ENCODE measurements around the gene HAUS3.

Gene HAUS3

DNA sequence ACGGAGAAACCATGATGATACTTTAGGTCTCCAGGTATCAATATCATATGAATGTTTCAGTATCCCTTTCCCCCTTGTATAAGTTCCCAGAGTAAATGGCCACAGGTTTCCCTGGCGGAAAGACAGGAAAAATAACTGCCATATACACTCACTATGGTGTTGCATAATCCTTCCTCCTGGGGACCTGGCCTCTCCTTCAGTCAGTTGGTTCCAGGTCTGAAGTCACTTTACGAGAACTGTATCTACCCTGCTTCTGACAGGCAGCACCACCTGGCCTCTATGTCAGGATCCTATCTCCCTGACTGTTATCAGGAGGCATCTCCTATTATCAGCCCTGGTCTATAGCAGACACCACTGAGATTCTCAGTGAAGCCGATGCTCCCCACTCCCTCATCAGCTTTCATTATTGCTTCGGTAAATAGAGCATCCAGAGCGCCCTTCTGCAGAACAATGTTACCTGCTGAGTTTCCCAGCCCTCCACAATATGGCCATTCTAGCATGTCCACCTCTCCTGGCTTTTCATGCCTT, 22.6 kb downstream of the HAUS3 start:
- Histone ChIP-seq H3K4me3 (ENCODE audit: low read depth in 1 of 2, low read length in 2 of 2) (no peak overlapping the region), H3K4me1 (ENCODE audit: insufficient read depth, low read length) (no peaks in the 10 kb centered on the region), H4K20me1 (ENCODE audit: insufficient read depth, low read length) (peaks cover 16% of the 10 kb centered on the region; the same call in 1 of the 2 replicates), H3K36me3 (ENCODE audit: insufficient read depth, low read length) (peaks cover 13% of the 10 kb centered on the region), H2AFZ (ENCODE audit: low read depth, low read length) (no peak overlapping the region), H3K9ac (ENCODE audit: low read depth, low read length) (no peak overlapping the region), H3K9me3 (ENCODE audit: insufficient read depth, low read length, severe bottlenecking) (no peaks in the 10 kb centered on the region), H3K27ac (ENCODE audit: low read length) (no peak overlapping the region), H3K4me2 (ENCODE audit: insufficient read depth, low read length) (no peak overlapping the region), H3K79me2 (ENCODE audit: insufficient read depth, low read length) (no peaks in the 10 kb centered on the region), H3K27me3 (ENCODE audit: insufficient read depth, low read length, poor library complexity) (no peaks in the 10 kb centered on the region)
- ATAC-seq (ENCODE audit: insufficient read depth, low read depth) (no peak), DNase-seq (no peak)
- no peak for TF ChIP-seq EZH2 (IDR thresholded peaks at IDR 0.05; ENCODE audit: borderline replicate concordance, low read depth, low read length, severe bottlenecking)
- TF ChIP-seq, protein P1, sequence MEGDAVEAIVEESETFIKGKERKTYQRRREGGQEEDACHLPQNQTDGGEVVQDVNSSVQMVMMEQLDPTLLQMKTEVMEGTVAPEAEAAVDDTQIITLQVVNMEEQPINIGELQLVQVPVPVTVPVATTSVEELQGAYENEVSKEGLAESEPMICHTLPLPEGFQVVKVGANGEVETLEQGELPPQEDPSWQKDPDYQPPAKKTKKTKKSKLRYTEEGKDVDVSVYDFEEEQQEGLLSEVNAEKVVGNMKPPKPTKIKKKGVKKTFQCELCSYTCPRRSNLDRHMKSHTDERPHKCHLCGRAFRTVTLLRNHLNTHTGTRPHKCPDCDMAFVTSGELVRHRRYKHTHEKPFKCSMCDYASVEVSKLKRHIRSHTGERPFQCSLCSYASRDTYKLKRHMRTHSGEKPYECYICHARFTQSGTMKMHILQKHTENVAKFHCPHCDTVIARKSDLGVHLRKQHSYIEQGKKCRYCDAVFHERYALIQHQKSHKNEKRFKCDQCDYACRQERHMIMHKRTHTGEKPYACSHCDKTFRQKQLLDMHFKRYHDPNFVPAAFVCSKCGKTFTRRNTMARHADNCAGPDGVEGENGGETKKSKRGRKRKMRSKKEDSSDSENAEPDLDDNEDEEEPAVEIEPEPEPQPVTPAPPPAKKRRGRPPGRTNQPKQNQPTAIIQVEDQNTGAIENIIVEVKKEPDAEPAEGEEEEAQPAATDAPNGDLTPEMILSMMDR (IDR thresholded peaks at IDR 0.05; ENCODE audit: borderline replicate concordance, extremely low read depth, low read length, poor library complexity, severe bottlenecking) = no peak

DNA sequence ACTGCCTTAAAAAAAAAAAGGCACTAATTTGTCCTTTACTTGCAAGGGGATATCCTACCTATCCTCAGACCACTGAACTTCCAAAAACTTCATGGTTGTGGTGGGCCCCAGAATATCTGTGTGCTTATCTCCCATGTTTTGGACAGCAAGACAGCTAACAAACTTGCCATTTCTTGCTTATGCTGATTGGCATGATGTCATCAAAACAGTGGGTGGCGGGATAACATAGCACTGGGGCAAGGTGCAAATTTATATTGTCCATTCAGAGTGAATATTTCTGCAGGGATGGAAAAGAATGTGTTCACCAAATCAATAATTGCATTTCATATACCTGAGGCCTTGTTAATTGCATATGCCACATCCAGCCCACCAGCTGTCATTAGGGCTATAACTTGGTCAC, 23.5 kb downstream of the HAUS3 start:
- ATAC-seq (ENCODE audit: insufficient read depth, low read depth) (no peak), DNase-seq (no peak)
- Histone ChIP-seq H3K9me3 (ENCODE audit: insufficient read depth, low read length, severe bottlenecking) (no peaks in the 10 kb centered on the region), H2AFZ (ENCODE audit: low read depth, low read length) (no peak overlapping the region), H3K36me3 (ENCODE audit: insufficient read depth, low read length) (peaks cover 10% of the 10 kb centered on the region), H4K20me1 (ENCODE audit: insufficient read depth, low read length) (peaks cover 15% of the 10 kb centered on the region; the same call in 1 of the 2 replicates), H3K27me3 (ENCODE audit: insufficient read depth, low read length, poor library complexity) (no peaks in the 10 kb centered on the region), H3K4me3 (ENCODE audit: low read depth in 1 of 2, low read length in 2 of 2) (no peak overlapping the region), H3K79me2 (ENCODE audit: insufficient read depth, low read length) (no peaks in the 10 kb centered on the region), H3K27ac (ENCODE audit: low read length) (no peak overlapping the region), H3K4me2 (ENCODE audit: insufficient read depth, low read length) (no peak overlapping the region), H3K4me1 (ENCODE audit: insufficient read depth, low read length) (no peaks in the 10 kb centered on the region), H3K9ac (ENCODE audit: low read depth, low read length) (no peak overlapping the region)
- TF ChIP-seq, protein P1 (IDR thresholded peaks at IDR 0.05; ENCODE audit: borderline replicate concordance, extremely low read depth, low read length, poor library complexity, severe bottlenecking) = no peak
- no peak for TF ChIP-seq EZH2 (IDR thresholded peaks at IDR 0.05; ENCODE audit: borderline replicate concordance, low read depth, low read length, severe bottlenecking)

DNA sequence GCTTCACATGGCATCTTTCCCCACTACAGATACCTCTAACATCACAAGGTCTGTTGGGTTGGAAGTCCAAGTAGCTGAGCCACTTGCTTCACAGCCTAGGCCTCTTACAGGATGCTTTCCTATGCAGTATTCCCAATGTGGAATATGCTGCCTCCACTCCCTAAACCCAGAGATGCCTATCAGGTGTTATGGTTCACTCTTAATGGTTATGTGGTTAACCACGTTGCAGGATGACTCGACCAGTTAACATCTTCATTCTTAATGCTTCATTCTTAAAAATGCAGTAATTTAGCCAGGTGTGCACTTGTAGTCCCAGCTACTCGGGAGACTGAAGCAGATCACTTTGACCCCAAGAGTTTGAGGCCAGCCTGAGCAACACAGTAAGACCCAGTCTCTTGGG, 24.2 kb downstream of the HAUS3 start:
- DNase-seq (no peak), ATAC-seq (ENCODE audit: insufficient read depth, low read depth) (no peak)
- no peak overlapping the region for H3K27ac ChIP-seq (ENCODE audit: low read length)
- peaks cover 2% of the 10 kb centered on the region for H3K27me3 ChIP-seq (ENCODE audit: insufficient read depth, low read length, poor library complexity)
- H2AFZ ChIP-seq (ENCODE audit: low read depth, low read length) = no peak overlapping the region
- peaks cover 3% of the 10 kb centered on the region; the same call in 1 of the 2 replicates for H3K36me3 ChIP-seq (ENCODE audit: insufficient read depth, low read length)
- no peak overlapping the region for H3K4me3 ChIP-seq (ENCODE audit: low read depth in 1 of 2, low read length in 2 of 2)
- no peaks in the 10 kb centered on the region for H3K9me3 ChIP-seq (ENCODE audit: insufficient read depth, low read length, severe bottlenecking)
- TF ChIP-seq, protein P1 (IDR thresholded peaks at IDR 0.05; ENCODE audit: borderline replicate concordance, extremely low read depth, low read length, poor library complexity, severe bottlenecking) = no peak
- no peak for TF ChIP-seq EZH2 (IDR thresholded peaks at IDR 0.05; ENCODE audit: borderline replicate concordance, low read depth, low read length, severe bottlenecking)
- peaks cover 12% of the 10 kb centered on the region; the same call in 1 of the 2 replicates for H4K20me1 ChIP-seq (ENCODE audit: insufficient read depth, low read length)
- no peaks in the 10 kb centered on the region for H3K79me2 ChIP-seq (ENCODE audit: insufficient read depth, low read length)
- no peaks in the 10 kb centered on the region for H3K4me1 ChIP-seq (ENCODE audit: insufficient read depth, low read length)
- no peak overlapping the region for H3K9ac ChIP-seq (ENCODE audit: low read depth, low read length)
- no peak overlapping the region for H3K4me2 ChIP-seq (ENCODE audit: insufficient read depth, low read length)
